H9 (cell line): ENCODE measurements around the gene HSFX2. TPM values are rescaled to one million over a fixed set of nuclear protein-coding genes. Genes with fewer than 3 reads are reported as not detected.

ENCODE experiments used
- DNase-seq: peaks from one replicate; pipeline ENCODE4 v3.0.0-alpha.2; 2017
- H2AFZ ChIP-seq: one replicate; pipeline ENCODE4 v1.6.1; 2013; ENCODE audit warnings: mild to moderate bottlenecking, low read length, control low read depth, moderate library complexity
- H2AK5ac ChIP-seq: 2 replicates; pipeline ENCODE4 v1.6.1; 2013; ENCODE audit warnings: low read length, control low read depth, mixed read lengths; ENCODE audit not compliant: insufficient read length
- H2BK120ac ChIP-seq: one replicate; pipeline ENCODE4 v1.6.1; 2013; ENCODE audit warnings: low read depth, mild to moderate bottlenecking, low read length, control low read depth, inconsistent platforms; ENCODE audit not compliant: poor library complexity, severe bottlenecking
- H2BK12ac ChIP-seq: 2 replicates; pipeline ENCODE4 v1.6.1; 2013; ENCODE audit warnings: low read length, control low read depth, mixed read lengths, low read depth; ENCODE audit not compliant: insufficient read length
- H2BK15ac ChIP-seq: 2 replicates; pipeline ENCODE4 v1.6.1; 2013; ENCODE audit warnings: low read depth, low read length, control low read depth
- H2BK20ac ChIP-seq: one replicate; pipeline ENCODE4 v1.6.1; 2013; ENCODE audit warnings: low read depth, mild to moderate bottlenecking, low read length, control low read depth, inconsistent platforms; ENCODE audit not compliant: poor library complexity, severe bottlenecking
- H2BK5ac ChIP-seq: 2 replicates; pipeline ENCODE4 v1.6.1; 2013; ENCODE audit warnings: low read length, control low read depth, mixed read lengths; ENCODE audit not compliant: insufficient read length
- H3K14ac ChIP-seq: 2 replicates; pipeline ENCODE4 v1.6.1; 2013; ENCODE audit warnings: low read length, control low read depth; ENCODE audit not compliant: insufficient read depth
- H3K18ac ChIP-seq: 2 replicates; pipeline ENCODE4 v1.6.1; 2013; ENCODE audit warnings: low read depth, mild to moderate bottlenecking, mixed read lengths, low read length, control low read depth; ENCODE audit not compliant: insufficient read length
- H3K23ac ChIP-seq: 2 replicates; pipeline ENCODE4 v1.6.1; 2013; ENCODE audit warnings: low read length, control low read depth, mixed read lengths, low read depth; ENCODE audit not compliant: insufficient read length
- H3K23me2 ChIP-seq: 2 replicates; pipeline ENCODE4 v1.6.1; 2013; ENCODE audit warnings: low read depth, mild to moderate bottlenecking, mixed read lengths, low read length, control low read depth; ENCODE audit not compliant: insufficient read length, poor library complexity, severe bottlenecking
- H3K27ac ChIP-seq: 2 replicates; pipeline ENCODE4 v1.5.1; 2013; ENCODE audit warnings: low read length, control low read depth, mixed read lengths, low read depth; ENCODE audit not compliant: insufficient read length
- H3K27me3 ChIP-seq: 2 replicates; pipeline ENCODE4 v1.6.1; 2013; ENCODE audit warnings: low read length, control low read depth, inconsistent platforms; ENCODE audit not compliant: insufficient read depth
- H3K4ac ChIP-seq: 2 replicates; pipeline ENCODE4 v1.6.1; 2013; ENCODE audit warnings: low read depth, mild to moderate bottlenecking, control low read depth, inconsistent platforms, low read length, moderate library complexity
- H3K4me1 ChIP-seq: 2 replicates; pipeline ENCODE4 v1.6.1; 2013; ENCODE audit warnings: low read length, control low read depth, inconsistent platforms; ENCODE audit not compliant: insufficient read depth
- H3K4me2 ChIP-seq: 2 replicates; pipeline ENCODE4 v1.6.1; 2013; ENCODE audit warnings: low read length, control low read depth, mixed read lengths; ENCODE audit not compliant: insufficient read length, insufficient read depth
- H3K56ac ChIP-seq: 2 replicates; pipeline ENCODE4 v1.6.1; 2013; ENCODE audit warnings: low read depth, mild to moderate bottlenecking, mixed read lengths, low read length, control low read depth; ENCODE audit not compliant: insufficient read length
- H3K79me1 ChIP-seq: 2 replicates; pipeline ENCODE4 v1.6.1; 2013; ENCODE audit warnings: low read depth, mild to moderate bottlenecking, moderate library complexity, low read length, control low read depth, inconsistent platforms; ENCODE audit not compliant: insufficient read depth, poor library complexity, severe bottlenecking
- H3K79me2 ChIP-seq: 2 replicates; pipeline ENCODE4 v1.6.1; 2013; ENCODE audit warnings: low read length, control low read depth, inconsistent platforms; ENCODE audit not compliant: insufficient read depth
- H3K9ac ChIP-seq: 2 replicates; pipeline ENCODE4 v1.6.1; 2013; ENCODE audit warnings: low read length, control low read depth, mixed read lengths; ENCODE audit not compliant: insufficient read length; ENCODE audit errors: extremely low read depth
- H3K9me3 ChIP-seq: one replicate; pipeline ENCODE4 v1.6.1; 2013; ENCODE audit warnings: low read depth, low read length, inconsistent platforms; ENCODE audit not compliant: control insufficient read depth
- H3T11ph ChIP-seq: one replicate; pipeline ENCODE4 v1.6.1; 2013; ENCODE audit warnings: mild to moderate bottlenecking, low read length, control low read depth, inconsistent platforms
- H4K20me1 ChIP-seq: one replicate; pipeline ENCODE4 v1.6.1; 2013; ENCODE audit not compliant: control insufficient read depth, insufficient read length, insufficient read depth
- H4K5ac ChIP-seq: 2 replicates; pipeline ENCODE4 v1.6.1; 2013; ENCODE audit warnings: low read depth, mild to moderate bottlenecking, mixed read lengths, low read length, control low read depth; ENCODE audit not compliant: insufficient read length
- H4K8ac ChIP-seq: replicated peaks from 2 replicates; pipeline ENCODE4 v1.6.1; 2013; ENCODE audit warnings: low read length, control low read depth, mixed read lengths, low read depth; ENCODE audit not compliant: insufficient read length
- H4K91ac ChIP-seq: 2 replicates; pipeline ENCODE4 v1.6.1; 2013; ENCODE audit warnings: low read depth, mild to moderate bottlenecking, moderate library complexity, mixed read lengths, low read length, control low read depth; ENCODE audit not compliant: insufficient read length
- H3K27ac Mint-ChIP-seq, 3 experiments: 2 replicates in 2 of 3; 3 replicates in 1 of 3; pipeline ENCODE4 v1.8.0; 2020 to 2021; ENCODE audit warnings: mixed read lengths in 3 of 3, mild to moderate bottlenecking in 1 of 3, moderate library complexity in 1 of 3
- H3K27me3 Mint-ChIP-seq: 2 replicates; pipeline ENCODE4 v1.8.0; 2021; ENCODE audit warnings: low read depth, mild to moderate bottlenecking, moderate library complexity, mixed read lengths
- H3K36me3 Mint-ChIP-seq, 3 experiments: 2 replicates in 2 of 3; 3 replicates in 1 of 3; pipeline ENCODE4 v1.8.0; 2020 to 2021; ENCODE audit warnings: low read depth in 3 of 3, mixed read lengths in 3 of 3; ENCODE audit not compliant: insufficient read depth in 1 of 3
- H3K4me1 Mint-ChIP-seq, 2 experiments: 2 replicates each; pipeline ENCODE4 v1.8.0; 2020; ENCODE audit warnings: mixed read lengths in 2 of 2
- H3K4me3 Mint-ChIP-seq, 2 experiments: 2 replicates in 1 of 2; 3 replicates in 1 of 2; pipeline ENCODE4 v1.8.0; 2020 to 2021; ENCODE audit warnings: mild to moderate bottlenecking in 2 of 2, mixed read lengths in 2 of 2, moderate library complexity in 1 of 2
- H3K9me3 Mint-ChIP-seq, 2 experiments: 2 replicates in 1 of 2; 3 replicates in 1 of 2; pipeline ENCODE4 v1.8.0; 2020; ENCODE audit warnings: mild to moderate bottlenecking in 2 of 2, mixed read lengths in 2 of 2, moderate library complexity in 1 of 2
- total RNA-seq: library from RNA; stranded (reverse); gene quantifications from 2 replicates; pipeline ENCODE4 v1.2.1, GENCODE V29; 2021
- TF ChIP-seq, protein P1 (sequence below): fragments of 200-600 bp; sonication (generic); conservative IDR thresholded peaks from 3 replicates; pipeline ENCODE4 v1.8.0; 2021; ENCODE audit warnings: antibody characterized with exemption, mild to moderate bottlenecking

HSFX2 gene
- total RNA-seq, 1 experiment from 2014 or later, result not detected

DNA sequence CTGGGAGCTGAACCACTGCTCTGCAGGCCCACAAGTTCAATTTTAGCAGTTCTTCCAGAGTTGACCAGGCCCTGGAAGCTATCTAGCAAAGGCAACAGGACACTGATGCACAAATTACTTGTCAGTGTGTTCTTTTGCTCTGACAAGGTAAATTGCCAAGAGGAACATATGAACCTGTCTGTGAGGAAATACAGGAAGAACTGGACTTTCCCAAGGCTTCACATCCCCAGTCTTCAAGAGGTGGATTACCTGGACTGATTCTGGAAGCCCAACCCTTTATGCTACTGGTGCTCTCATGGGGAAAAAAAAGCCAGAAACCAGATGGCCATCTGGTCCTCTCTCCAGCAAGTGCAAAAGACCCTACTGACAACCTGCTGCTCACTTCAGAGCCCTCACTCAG lies 38.4 kb upstream of the HSFX2 start:
- Mint-ChIP-seq H3K27ac (no peak overlapping the region), H3K4me1 (peaks cover 12 to 15% of the 10 kb centered on the region in 2 experiments), H3K9me3 (peaks cover 72 to 73% of the 10 kb centered on the region in 2 experiments), H3K4me3 (no peak overlapping the region), H3K36me3 (peaks cover 0 to 9% (median 5%) of the 10 kb centered on the region in 3 experiments; a peak in 3 of 7 replicates), H3K27me3 (peaks cover 39% of the 10 kb centered on the region)
- H3K56ac ChIP-seq, result no peak overlapping the region
- H2BK5ac ChIP-seq, result no peak overlapping the region
- no peak overlapping the region for H4K5ac ChIP-seq
- H3K27me3 ChIP-seq, result no peaks in the 10 kb centered on the region; the same call in 1 of the 2 replicates
- no peak overlapping the region for H3K23ac ChIP-seq
- H2BK12ac ChIP-seq, result no peak overlapping the region
- TF ChIP-seq, protein P1, sequence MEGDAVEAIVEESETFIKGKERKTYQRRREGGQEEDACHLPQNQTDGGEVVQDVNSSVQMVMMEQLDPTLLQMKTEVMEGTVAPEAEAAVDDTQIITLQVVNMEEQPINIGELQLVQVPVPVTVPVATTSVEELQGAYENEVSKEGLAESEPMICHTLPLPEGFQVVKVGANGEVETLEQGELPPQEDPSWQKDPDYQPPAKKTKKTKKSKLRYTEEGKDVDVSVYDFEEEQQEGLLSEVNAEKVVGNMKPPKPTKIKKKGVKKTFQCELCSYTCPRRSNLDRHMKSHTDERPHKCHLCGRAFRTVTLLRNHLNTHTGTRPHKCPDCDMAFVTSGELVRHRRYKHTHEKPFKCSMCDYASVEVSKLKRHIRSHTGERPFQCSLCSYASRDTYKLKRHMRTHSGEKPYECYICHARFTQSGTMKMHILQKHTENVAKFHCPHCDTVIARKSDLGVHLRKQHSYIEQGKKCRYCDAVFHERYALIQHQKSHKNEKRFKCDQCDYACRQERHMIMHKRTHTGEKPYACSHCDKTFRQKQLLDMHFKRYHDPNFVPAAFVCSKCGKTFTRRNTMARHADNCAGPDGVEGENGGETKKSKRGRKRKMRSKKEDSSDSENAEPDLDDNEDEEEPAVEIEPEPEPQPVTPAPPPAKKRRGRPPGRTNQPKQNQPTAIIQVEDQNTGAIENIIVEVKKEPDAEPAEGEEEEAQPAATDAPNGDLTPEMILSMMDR, result no peak
- no peaks in the 10 kb centered on the region for H3K4me1 ChIP-seq
- H3T11ph ChIP-seq, result no peak overlapping the region
- no peak overlapping the region for H3K27ac ChIP-seq
- no peak overlapping the region for H2BK20ac ChIP-seq
- no peak overlapping the region for H2AFZ ChIP-seq
- H2BK15ac ChIP-seq, result no peak overlapping the region
- H2BK120ac ChIP-seq, result no peak overlapping the region
- H4K91ac ChIP-seq, result no peak overlapping the region
- H2AK5ac ChIP-seq, result no peak overlapping the region
- H3K9me3 ChIP-seq, result peaks cover 18% of the 10 kb centered on the region
- H3K4ac ChIP-seq, result no peak overlapping the region
- H3K79me1 ChIP-seq, result no peaks in the 10 kb centered on the region
- no peak overlapping the region for H3K4me2 ChIP-seq
- H3K79me2 ChIP-seq, result peaks cover 2% of the 10 kb centered on the region; the same call in 1 of the 2 replicates
- H4K8ac ChIP-seq, result no peak overlapping the region
- H3K23me2 ChIP-seq, result peaks cover 8% of the 10 kb centered on the region
- DNase-seq, result no peak
- H3K18ac ChIP-seq, result no peak overlapping the region
- H4K20me1 ChIP-seq, result no peaks in the 10 kb centered on the region
- H3K14ac ChIP-seq, result no peak overlapping the region
- H3K9ac ChIP-seq, result no peak overlapping the region
